K562 (cell line): ENCODE data around the gene PAF1. TPM values are rescaled to one million over a fixed set of nuclear protein-coding genes. Genes with fewer than 3 reads are reported as not detected.

ENCODE experiments used
- ATAC-seq: fragments of 200-7000 bp; cut with Tn5 transposase; 3 replicates; pipeline ENCODE4 v1.9.1; 2020; ENCODE audit warnings: moderate library complexity
- BruUV-seq: library from RNA; stranded (reverse); fragments of 400-500 nt; replicated peaks from 2 replicates; lab custom pipeline; 2021; lab: Mats Ljungman, UMichigan
- CTCF ChIA-PET: fragments of 300-600 bp; formaldehyde crosslinking; extraction: SDS; loops from one replicate; lab custom pipeline; 2021; ENCODE audit warnings: low intra/inter-chr PET ratio; lab: Yijun Ruan, JAX
- POLR2A ChIA-PET: fragments of 300-600, 350-650 bp; sonication (Branson Sonifier 250); formaldehyde crosslinking; extraction: SDS; loops from one replicate; lab custom pipeline; 2021; ENCODE audit warnings: antibody characterized with exemption, inconsistent platforms; lab: Yijun Ruan, JAX
- DNase-seq, 4 experiments: peaks; one replicate each; pipeline versions ENCODE4 v3.0.0 to v3.0.0-alpha.2; 2011 to 2018; ENCODE audit warnings: low spot score in 3 of 4, mixed read lengths in 3 of 4; ENCODE audit errors: extremely low read depth in 1 of 4
- FAIRE-seq: peaks from 2 replicates; lab custom pipeline; 2011; peaks lifted over from hg19 to GRCh38; lab: Jason Lieb, UNC
- H2AFZ ChIP-seq: 2 replicates; pipeline ENCODE4 v1.6.0; 2011; ENCODE audit warnings: low read depth, low read length, control low read depth, inconsistent platforms
- H3K27ac ChIP-seq: fragments of 200-600 bp; 3 replicates; pipeline ENCODE4 v1.8.0; 2011; ENCODE audit warnings: low read depth, mild to moderate bottlenecking, control low read depth, inconsistent platforms, low read length, moderate library complexity, mixed read lengths; ENCODE audit errors: extremely low read depth
- H3K27me3 ChIP-seq, 2 experiments: fragments of 300-600 bp in 1 of 2; 2 replicates in 1 of 2; 3 replicates in 1 of 2; pipeline versions ENCODE4 v1.6.0 to v1.8.0; 2011; ENCODE audit warnings: inconsistent platforms in 2 of 2, low read length in 2 of 2, mild to moderate bottlenecking in 1 of 2, mixed read lengths in 1 of 2, moderate library complexity in 1 of 2; ENCODE audit not compliant: control insufficient read depth in 2 of 2, insufficient read depth in 2 of 2
- H3K36me3 ChIP-seq: fragments of 300-600 bp; 3 replicates; pipeline ENCODE4 v1.8.0; 2011; ENCODE audit warnings: mild to moderate bottlenecking, low read length, inconsistent platforms; ENCODE audit not compliant: control insufficient read depth, insufficient read depth
- H3K4me1 ChIP-seq, 2 experiments: fragments of 200-600 bp in 1 of 2; replicated peaks in 1 of 2; 2 replicates in 1 of 2; 3 replicates in 1 of 2; pipeline versions ENCODE4 v1.5.1 to v1.8.0; 2011; ENCODE audit warnings: inconsistent platforms in 2 of 2, low read length in 2 of 2, mild to moderate bottlenecking in 1 of 2, mixed read lengths in 1 of 2, moderate library complexity in 1 of 2; ENCODE audit not compliant: control insufficient read depth in 2 of 2, insufficient read depth in 2 of 2
- H3K4me2 ChIP-seq: 2 replicates; pipeline ENCODE4 v1.6.1; 2011; ENCODE audit warnings: low read length, control low read depth, inconsistent platforms, mixed read lengths; ENCODE audit not compliant: insufficient read depth
- H3K4me3 ChIP-seq: fragments of 200-600 bp; sonication (generic), shearing (Covaris generic); 2 replicates; pipeline ENCODE4 v1.5.1; 2016; ENCODE audit warnings: control low read depth, inconsistent platforms
- H3K79me2 ChIP-seq: fragments of 200-600 bp; 3 replicates; pipeline ENCODE4 v1.8.0; 2011; ENCODE audit warnings: low read length, inconsistent platforms; ENCODE audit not compliant: control insufficient read depth, insufficient read depth
- H3K9ac ChIP-seq, 2 experiments: 2 replicates each; pipeline versions ENCODE4 v1.6.0 to v1.6.1; 2011; ENCODE audit warnings: low read depth in 2 of 2, low read length in 2 of 2, control low read depth in 1 of 2, inconsistent platforms in 1 of 2, mild to moderate bottlenecking in 1 of 2, mixed read lengths in 1 of 2; ENCODE audit not compliant: insufficient read depth in 1 of 2
- H3K9me1 ChIP-seq: one replicate; pipeline ENCODE4 v1.6.0; 2011; ENCODE audit warnings: inconsistent platforms, mild to moderate bottlenecking, low read length, moderate library complexity; ENCODE audit not compliant: control insufficient read depth, insufficient read depth
- H3K9me3 ChIP-seq: replicated peaks from 2 replicates; pipeline ENCODE4 v1.5.1; 2011; ENCODE audit warnings: low read depth, low read length, inconsistent platforms; ENCODE audit not compliant: control insufficient read depth, insufficient read depth
- H4K20me1 ChIP-seq: replicated peaks from 2 replicates; pipeline ENCODE4 v1.6.1; 2011; ENCODE audit warnings: low read length, inconsistent platforms, mixed read lengths; ENCODE audit not compliant: control insufficient read depth, insufficient read depth
- ARID3A ChIP-seq: IDR thresholded peaks from 2 replicates; pipeline ENCODE4 v1.6.1; 2012; ENCODE audit warnings: low read depth, low read length, improper control_type of control experiment, borderline replicate concordance
- CREB3 ChIP-seq: fragments of 450-650 bp; conservative IDR thresholded peaks from 2 replicates; pipeline ENCODE4 v1.6.1; 2016; ENCODE audit warnings: missing genetic modification characterization, low read depth, mild to moderate bottlenecking, missing compliant biosample characterization, moderate library complexity
- CREB5 ChIP-seq: fragments of 250-450 bp; sonication (Bioruptor Pico); IDR thresholded peaks from 2 replicates; pipeline ENCODE4 v1.5.0; 2020; ENCODE audit warnings: mild to moderate bottlenecking
- DACH1 ChIP-seq: fragments of 450-650 bp; IDR thresholded peaks from 2 replicates; pipeline ENCODE4 v1.6.1; 2018; ENCODE audit not compliant: partially characterized antibody
- HCFC1 ChIP-seq: IDR thresholded peaks from 2 replicates; pipeline ENCODE4 v1.6.1; 2012; ENCODE audit warnings: low read depth, low read length, improper control_type of control experiment
- HDAC2 ChIP-seq: fragments of 450-650 bp; IDR thresholded peaks from 2 replicates; pipeline ENCODE4 v1.6.1; 2016; ENCODE audit warnings: mild to moderate bottlenecking
- RBM39 ChIP-seq: fragments of 200-400 bp; formaldehyde crosslinking; optimal IDR thresholded peaks from 2 replicates; pipeline ENCODE3; 2018; ENCODE audit warnings: low read depth, low read length
- SAFB ChIP-seq: fragments of 200-400 bp; formaldehyde crosslinking; IDR thresholded peaks from 2 replicates; pipeline ENCODE4 v1.6.1; 2017; ENCODE audit warnings: low read depth, low read length, borderline replicate concordance
- SMARCE1 ChIP-seq: fragments of 450-650 bp; IDR thresholded peaks from 2 replicates; pipeline ENCODE4 v1.7.1; 2016; ENCODE audit warnings: mild to moderate bottlenecking
- U2AF1 ChIP-seq: fragments of 200-400 bp; formaldehyde crosslinking; optimal IDR thresholded peaks from 2 replicates; pipeline ENCODE3; 2017; ENCODE audit warnings: mild to moderate bottlenecking, low read depth, low read length, moderate library complexity
- ZNF174 ChIP-seq: fragments of 250-450 bp; sonication (Bioruptor Pico); IDR thresholded peaks from 2 replicates; pipeline ENCODE4 v1.4.0; 2020; ENCODE audit warnings: mild to moderate bottlenecking
- ZNF395 ChIP-seq: fragments of 200-800 bp; sonication (Bioruptor generic); IDR thresholded peaks from 2 replicates; pipeline ENCODE4 v1.6.1; 2017; ENCODE audit warnings: missing genetic modification characterization, missing compliant biosample characterization
- WGBS: fragments of 100-300 bp; shearing (Covaris generic); methylation state at CpG from one replicate; pipeline ENCODE4 v1.1.6; 2016; ENCODE audit warnings: low coverage, mixed read lengths; ENCODE audit not compliant: insufficient coverage; ENCODE audit errors: missing lambda C conversion rate; 5-methylcytosine and 5-hydroxymethylcytosine counted together
- in situ Hi-C: fragments of 300-500 bp; cut with MboI; formaldehyde crosslinking; loops from 4 replicates; pipeline ENCODE4 v1.15.0; 2018; ENCODE audit warnings: inconsistent platforms, mixed read lengths
- intact Hi-C: fragments of 100-400 bp; cut with micrococcal nuclease; formaldehyde crosslinking; loops from 2 replicates; pipeline ENCODE4 v1.14.2; 2022
- polyA plus RNA-seq, 8 experiments: library from polyadenylated mRNA; depleted of rRNA in 4 of 8; stranded (reverse) in 5 of 8; unstranded in 3 of 8; fragments of >200 nt; fragmentation: Nextera tagmentation in 2 of 8; fragmentation: Illumina TruSeq in 1 of 8; extraction: Ambion mirVana in 2 of 8; extraction: Trizol in 1 of 8; gene quantifications; 2 replicates each; pipeline versions ENCODE4 v1.2.1 to v1.2.3, GENCODE V29; 2011 to 2014; ENCODE audit warnings: inconsistent platforms in 1 of 8, missing spikeins in 1 of 8
- total RNA-seq, 7 experiments: library from RNA; depleted of rRNA in 6 of 7; stranded (reverse); fragments of >200 nt in 6 of 7; fragmentation: Illumina TruSeq in 2 of 7; extraction: Trizol in 2 of 7; gene quantifications; 2 replicates each; pipeline versions ENCODE4 v1.2.1 to v1.2.3, GENCODE V29; 2011 to 2021; ENCODE audit warnings: low replicate concordance in 1 of 7

PAF1 gene
- total and polyA plus RNA-seq, 9 of the 15 experiments (the other 6 are each of a cell fraction or from before 2014, with no cell fraction given), result 1.5 to 45.0 (median 33.8) TPM

GRCh38 chr19:39370735-39371134 lies 20.2 kb downstream of the PAF1 start:
- Histone ChIP-seq H2AFZ (no peak overlapping the region), H4K20me1 (no peaks in the 10 kb centered on the region), H3K9ac (no peak overlapping the region), H3K79me2 (no peaks in the 10 kb centered on the region; the same call in 2 of the 3 replicates), H3K27me3 (no peaks in the 10 kb centered on the region), H3K4me2 (no peak overlapping the region), H3K9me3 (no peaks in the 10 kb centered on the region), H3K4me3 (no peak overlapping the region), H3K9me1 (peaks cover 3% of the 10 kb centered on the region), H3K27ac (no peak overlapping the region), H3K4me1 (no peaks in the 10 kb centered on the region), H3K36me3 (peaks cover 86% of the 10 kb centered on the region)
- WGBS, result 96% methylated on average over 5 of the region's 5 CpGs
- no peak for FAIRE-seq
- no peak for ATAC-seq
- ChIA-PET POLR2A (interaction anchor here (0.6 to 1.4 kb wide), 3 partner anchors 28 to 248 kb away, joined by 3 to 8 read pairs (median 4); partner anchors contain the start of gene SAMD4B), CTCF (no interaction called here)
- TF ChIP-seq RBM39 (no peak), SAFB (no peak), DACH1 (no peak), ZNF174 (CRISPR knock-in tag) (no peak), HCFC1 (no peak), ARID3A (no peak), ZNF395 (CRISPR knock-in tag) (no peak), CREB3 (tag) (no peak), U2AF1 (no peak), CREB5 (CRISPR knock-in tag) (no peak), SMARCE1 (no peak), HDAC2 (no peak)
- DNase-seq, result no peak
- no TSS peak for BruUV-seq
- intact Hi-C loops (no loop called here), in situ Hi-C loops (no loop called here)
